GM18502 (cell line): Measurements from ENCODE around the gene PCDHGA7.
"Not testable (repeated sequence)": the region's sequence is repeated elsewhere in the genome, so short reads cannot be mapped to it uniquely, and the experiment has no call there.

Experiments used
- ATAC-seq: cut with Tn5 transposase; IDR thresholded peaks from one replicate; pipeline ENCODE4 v1.9.1; 2021; ENCODE audit warnings: mild to moderate bottlenecking; ENCODE audit not compliant: unreplicated experiment, poor library complexity

The PCDHGA7 gene

GRCh38 chr5:141394401-141395187 lies 12.1 kb downstream of the PCDHGA7 start:
- ATAC-seq, result not testable (repeated sequence)

GRCh38 chr5:141397756-141398551 lies 15.4 kb downstream of the PCDHGA7 start, which contains the start of gene PCDHGB5:
TSS of gene PCDHGB5 (plus strand) at chr5:141397947. CDS start at chr5:141398128, 181 bp downstream.
- ATAC-seq, result peak; percentile 99

GRCh38 chr5:141398608-141399007 lies 16.1 kb downstream of the PCDHGA7 start:
- no peak for ATAC-seq

GRCh38 chr5:141399555-141400258 lies 17.2 kb downstream of the PCDHGA7 start:
- ATAC-seq, result no peak

GRCh38 chr5:141402553-141403243 lies 20.2 kb downstream of the PCDHGA7 start, which contains the start of gene PCDHGA9:
TSS of gene PCDHGA9 (plus strand) at chr5:141402778. CDS start at chr5:141402953, 175 bp downstream.
- ATAC-seq, result no peak

- no peak for ATAC-seq
These were observed 20.8 kb downstream of the PCDHGA7 start for GRCh38 chr5:141403387-141403786.

- peak; percentile 86 for ATAC-seq
These were observed 25.4 kb downstream of the PCDHGA7 start, which contains the start of gene PCDHGB6 for GRCh38 chr5:141407790-141408505. TSS of gene PCDHGB6 (plus strand) at chr5:141408021. CDS start at chr5:141408203, 182 bp downstream.

- no peak for ATAC-seq
These were observed 27.2 kb downstream of the PCDHGA7 start for GRCh38 chr5:141409598-141410306.

- no peak for ATAC-seq
These were observed 29.0 kb downstream of the PCDHGA7 start for GRCh38 chr5:141411575-141411974.

GRCh38 chr5:141412854-141413539 lies 30.5 kb downstream of the PCDHGA7 start, which contains the start of gene PCDHGA10:
TSS of gene PCDHGA10 (plus strand) at chr5:141412987. CDS start at chr5:141413176, 189 bp downstream.
- peak; percentile 77 for ATAC-seq

- peak; percentile 36 for ATAC-seq
These were observed 31.1 kb downstream of the PCDHGA7 start for GRCh38 chr5:141413540-141414069.

- not testable (repeated sequence) for ATAC-seq
These were observed 32.2 kb downstream of the PCDHGA7 start for GRCh38 chr5:141414548-141415274.

- ATAC-seq, result not testable (repeated sequence)
These were observed 32.7 kb downstream of the PCDHGA7 start for GRCh38 chr5:141415275-141415618.

- peak; percentile 73 for ATAC-seq
These were observed 35.1 kb downstream of the PCDHGA7 start, which contains the start of gene PCDHGB7 for GRCh38 chr5:141417494-141418172. TSS of gene PCDHGB7 (plus strand) at chr5:141417677. CDS start at chr5:141417860, 183 bp downstream.

GRCh38 chr5:141419074-141419880 lies 36.7 kb downstream of the PCDHGA7 start:
- ATAC-seq, result no peak
